COR-L47 (cell line): ENCODE data around the gene KRTAP23-1.

Source experiments
- DNase-seq: peaks from one replicate; lab custom pipeline; 2025; lab: John Stamatoyannopoulos, UW

The KRTAP23-1 gene

GRCh38 chr21:30306884-30307283 is 41.5 kb downstream of the KRTAP23-1 start:
- peak; percentile 67 for DNase-seq

GRCh38 chr21:30305136-30305535 is 43.3 kb downstream of the KRTAP23-1 start:
- no peak for DNase-seq
